ENCODE results near the gene L3MBTL1.

The L3MBTL1 gene

DNA sequence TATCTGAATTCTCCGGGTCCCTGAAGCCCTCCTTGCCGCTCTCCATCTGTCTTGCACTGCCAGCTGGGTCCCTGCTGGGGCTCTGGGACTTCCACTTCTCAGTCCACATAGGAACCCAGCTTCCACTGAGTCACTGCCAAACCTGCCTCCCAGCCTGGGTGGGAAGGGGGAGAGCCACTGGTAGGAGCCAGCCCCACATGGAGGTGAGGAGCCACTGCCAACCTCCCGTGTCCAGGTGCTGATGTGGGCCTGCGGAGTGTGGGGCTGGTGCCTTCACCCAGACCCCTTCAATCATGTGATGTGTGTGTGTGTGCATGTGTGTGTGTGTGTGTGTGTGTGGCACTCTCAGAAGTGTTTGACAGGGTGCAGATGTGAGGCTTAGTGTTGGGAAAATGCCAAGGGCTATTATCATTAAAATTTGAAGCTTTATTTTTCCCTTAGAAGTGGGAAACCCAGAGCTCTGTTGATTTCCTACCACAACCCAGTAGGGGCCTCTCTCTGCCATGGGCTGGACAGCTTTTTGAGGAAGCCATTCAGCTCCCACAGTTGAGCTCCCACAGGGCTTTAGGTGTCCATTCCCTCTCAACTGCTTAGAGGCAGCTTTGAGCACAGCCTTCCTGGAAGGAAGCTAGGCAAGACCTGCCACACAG lies 42.0 kb downstream of the L3MBTL1 start:
- TF ChIP-seq, protein P1, sequence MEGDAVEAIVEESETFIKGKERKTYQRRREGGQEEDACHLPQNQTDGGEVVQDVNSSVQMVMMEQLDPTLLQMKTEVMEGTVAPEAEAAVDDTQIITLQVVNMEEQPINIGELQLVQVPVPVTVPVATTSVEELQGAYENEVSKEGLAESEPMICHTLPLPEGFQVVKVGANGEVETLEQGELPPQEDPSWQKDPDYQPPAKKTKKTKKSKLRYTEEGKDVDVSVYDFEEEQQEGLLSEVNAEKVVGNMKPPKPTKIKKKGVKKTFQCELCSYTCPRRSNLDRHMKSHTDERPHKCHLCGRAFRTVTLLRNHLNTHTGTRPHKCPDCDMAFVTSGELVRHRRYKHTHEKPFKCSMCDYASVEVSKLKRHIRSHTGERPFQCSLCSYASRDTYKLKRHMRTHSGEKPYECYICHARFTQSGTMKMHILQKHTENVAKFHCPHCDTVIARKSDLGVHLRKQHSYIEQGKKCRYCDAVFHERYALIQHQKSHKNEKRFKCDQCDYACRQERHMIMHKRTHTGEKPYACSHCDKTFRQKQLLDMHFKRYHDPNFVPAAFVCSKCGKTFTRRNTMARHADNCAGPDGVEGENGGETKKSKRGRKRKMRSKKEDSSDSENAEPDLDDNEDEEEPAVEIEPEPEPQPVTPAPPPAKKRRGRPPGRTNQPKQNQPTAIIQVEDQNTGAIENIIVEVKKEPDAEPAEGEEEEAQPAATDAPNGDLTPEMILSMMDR (IDR thresholded peaks at IDR 0.05; ENCODE audit: low read depth, low read length) = no peak

DNA sequence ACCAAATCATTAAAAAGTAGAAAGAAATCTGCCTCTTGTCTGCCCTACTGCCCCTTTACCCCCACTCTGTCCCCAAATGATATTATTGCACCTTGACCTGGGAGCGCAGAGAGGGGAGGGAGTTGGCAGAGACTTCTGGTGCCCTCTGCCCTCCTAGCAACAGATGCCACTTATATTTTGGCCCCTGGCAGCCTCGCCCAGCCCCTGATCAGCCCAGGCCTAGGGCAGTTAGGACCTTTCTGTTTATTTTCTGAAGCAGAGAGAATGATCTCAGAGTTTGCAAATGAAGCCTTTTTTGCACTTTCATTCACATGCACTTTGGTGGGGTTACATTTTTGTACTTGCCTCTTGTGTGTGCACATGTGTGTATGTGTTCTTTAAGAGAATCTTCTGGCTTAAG lies 43.0 kb downstream of the L3MBTL1 start:
- TF ChIP-seq, protein P1 (IDR thresholded peaks at IDR 0.05; ENCODE audit: low read depth, low read length) = no peak
- no peak for DNase-seq (ENCODE audit: extremely low read depth, low read depth)

More for the DNA sequence above, 42.0 kb downstream of the L3MBTL1 start:
- DNase-seq (ENCODE audit: extremely low read depth, low read depth) = no peak

GRCh38 chr20:43554369-43554768 lies 46.9 kb downstream of the L3MBTL1 start:
- TF ChIP-seq, protein P1 (IDR thresholded peaks at IDR 0.05; ENCODE audit: low read depth, low read length) = no peak
- DNase-seq (ENCODE audit: extremely low read depth, low read depth) = no peak

- TF ChIP-seq, protein P1 (IDR thresholded peaks at IDR 0.05; ENCODE audit: low read depth, low read length) = no peak
- no peak for DNase-seq (ENCODE audit: extremely low read depth, low read depth)
Measured at GRCh38 chr20:43558412-43559146, 51.1 kb downstream of the L3MBTL1 start, which contains the start of gene SGK2. SGK2 (plus strand) TSS chr20:43559027; CDS start chr20:43566496, 7,469 bp downstream.

DNA sequence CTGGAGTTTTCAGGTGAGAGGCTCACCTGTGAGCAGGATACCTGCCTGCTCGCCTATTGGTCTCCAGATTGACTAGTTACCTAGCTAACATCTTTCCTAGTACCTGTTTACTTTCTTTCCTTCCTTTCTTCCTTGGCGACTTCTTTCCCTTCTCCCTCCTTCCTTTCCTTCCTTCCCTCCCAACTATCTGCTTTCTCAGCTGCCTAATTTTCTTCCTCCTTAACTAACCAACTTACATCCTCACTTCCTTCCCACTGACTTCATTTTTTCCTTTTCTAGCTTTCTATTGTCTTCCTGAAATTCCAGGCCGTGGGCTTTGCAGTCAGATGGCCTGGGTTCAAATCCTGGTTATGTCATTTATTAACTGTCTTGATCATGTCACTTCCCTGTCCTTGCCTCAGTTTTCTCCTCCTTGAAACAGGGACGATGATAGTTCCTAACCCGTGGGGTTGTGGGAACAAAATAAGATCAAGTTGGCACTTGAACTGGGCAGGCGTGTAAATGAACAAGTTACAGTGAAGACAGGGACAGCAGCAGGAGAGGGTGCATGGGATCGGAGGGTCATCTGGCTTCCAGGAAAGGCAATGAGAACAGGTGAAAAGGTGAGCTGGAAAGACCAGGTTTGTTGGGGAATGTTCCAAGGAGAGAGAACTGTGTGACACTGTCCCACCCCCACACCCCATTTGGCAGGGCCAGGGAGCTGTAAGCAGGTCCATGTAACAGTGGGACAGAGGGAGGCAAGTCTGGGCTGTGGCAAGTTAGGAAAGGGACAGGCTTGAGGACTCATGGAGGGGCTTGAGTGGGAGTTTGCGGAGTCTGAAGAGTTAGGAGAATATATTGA lies 51.9 kb downstream of the L3MBTL1 start:
- no peak for DNase-seq (ENCODE audit: extremely low read depth, low read depth)
- TF ChIP-seq, protein P1 (IDR thresholded peaks at IDR 0.05; ENCODE audit: low read depth, low read length) = no peak

GRCh38 chr20:43560974-43561373 lies 53.5 kb downstream of the L3MBTL1 start:
- TF ChIP-seq, protein P1 (IDR thresholded peaks at IDR 0.05; ENCODE audit: low read depth, low read length) = no peak
- no peak for DNase-seq (ENCODE audit: extremely low read depth, low read depth)

All from AG09319 (cell line).